GM23338 (cell line): ENCODE measurements around the gene BNIP3.

Experiments used
- EZH2 ChIP-seq: fragments of 200-600 bp; sonication (generic); IDR thresholded peaks from one replicate; pipeline ENCODE4 v1.8.0; 2017; ENCODE audit warnings: antibody characterized with exemption, mild to moderate bottlenecking, low read depth; ENCODE audit not compliant: unreplicated experiment
- EZH2phosphoT487 ChIP-seq: fragments of 200-600 bp; sonication (generic); IDR thresholded peaks from one replicate; pipeline ENCODE4 v1.8.1; 2018; ENCODE audit warnings: antibody characterized with exemption; ENCODE audit not compliant: unreplicated experiment
- POLR2AphosphoS5 ChIP-seq: IDR thresholded peaks from 2 replicates; pipeline ENCODE4 v1.6.1; 2016; ENCODE audit warnings: antibody characterized with exemption, low read depth
- TF ChIP-seq, protein P1 (sequence below): IDR thresholded peaks from one replicate; pipeline ENCODE4 v1.6.1; 2018; ENCODE audit warnings: antibody characterized with exemption; ENCODE audit not compliant: unreplicated experiment
- TF ChIP-seq, protein P2 (sequence below), 2 experiments: fragments of 200-600 bp in 1 of 2; sonication (generic) in 1 of 2; conservative IDR thresholded peaks; 2 replicates each; pipeline versions ENCODE4 v1.5.1 to v1.6.1; 2016 to 2017; ENCODE audit warnings: antibody characterized with exemption in 2 of 2, low read depth in 2 of 2, mild to moderate bottlenecking in 2 of 2, moderate library complexity in 1 of 2

DNA sequence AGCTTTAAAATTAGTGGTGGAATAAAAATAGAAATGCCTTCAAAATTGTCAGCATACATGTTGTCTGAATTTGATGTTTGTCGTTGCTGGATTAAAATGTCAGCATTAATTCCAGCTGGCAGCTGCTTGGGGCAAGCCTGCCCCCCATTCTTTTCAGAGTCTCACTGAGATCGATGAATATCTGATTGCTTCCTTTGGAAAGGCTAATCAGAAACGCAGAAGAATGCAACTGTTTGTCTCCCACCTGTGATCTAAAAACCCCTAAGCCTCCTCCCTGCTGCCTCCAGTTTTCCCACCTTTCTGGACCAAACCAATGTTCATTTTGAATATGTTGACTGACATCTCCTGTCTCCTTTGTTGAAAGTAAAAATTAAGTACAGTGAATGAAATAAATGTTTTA is 27.9 kb upstream of the BNIP3 start:
- TF ChIP-seq, protein P1, sequence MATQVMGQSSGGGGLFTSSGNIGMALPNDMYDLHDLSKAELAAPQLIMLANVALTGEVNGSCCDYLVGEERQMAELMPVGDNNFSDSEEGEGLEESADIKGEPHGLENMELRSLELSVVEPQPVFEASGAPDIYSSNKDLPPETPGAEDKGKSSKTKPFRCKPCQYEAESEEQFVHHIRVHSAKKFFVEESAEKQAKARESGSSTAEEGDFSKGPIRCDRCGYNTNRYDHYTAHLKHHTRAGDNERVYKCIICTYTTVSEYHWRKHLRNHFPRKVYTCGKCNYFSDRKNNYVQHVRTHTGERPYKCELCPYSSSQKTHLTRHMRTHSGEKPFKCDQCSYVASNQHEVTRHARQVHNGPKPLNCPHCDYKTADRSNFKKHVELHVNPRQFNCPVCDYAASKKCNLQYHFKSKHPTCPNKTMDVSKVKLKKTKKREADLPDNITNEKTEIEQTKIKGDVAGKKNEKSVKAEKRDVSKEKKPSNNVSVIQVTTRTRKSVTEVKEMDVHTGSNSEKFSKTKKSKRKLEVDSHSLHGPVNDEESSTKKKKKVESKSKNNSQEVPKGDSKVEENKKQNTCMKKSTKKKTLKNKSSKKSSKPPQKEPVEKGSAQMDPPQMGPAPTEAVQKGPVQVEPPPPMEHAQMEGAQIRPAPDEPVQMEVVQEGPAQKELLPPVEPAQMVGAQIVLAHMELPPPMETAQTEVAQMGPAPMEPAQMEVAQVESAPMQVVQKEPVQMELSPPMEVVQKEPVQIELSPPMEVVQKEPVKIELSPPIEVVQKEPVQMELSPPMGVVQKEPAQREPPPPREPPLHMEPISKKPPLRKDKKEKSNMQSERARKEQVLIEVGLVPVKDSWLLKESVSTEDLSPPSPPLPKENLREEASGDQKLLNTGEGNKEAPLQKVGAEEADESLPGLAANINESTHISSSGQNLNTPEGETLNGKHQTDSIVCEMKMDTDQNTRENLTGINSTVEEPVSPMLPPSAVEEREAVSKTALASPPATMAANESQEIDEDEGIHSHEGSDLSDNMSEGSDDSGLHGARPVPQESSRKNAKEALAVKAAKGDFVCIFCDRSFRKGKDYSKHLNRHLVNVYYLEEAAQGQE, result no peak
- TF ChIP-seq, protein P2, sequence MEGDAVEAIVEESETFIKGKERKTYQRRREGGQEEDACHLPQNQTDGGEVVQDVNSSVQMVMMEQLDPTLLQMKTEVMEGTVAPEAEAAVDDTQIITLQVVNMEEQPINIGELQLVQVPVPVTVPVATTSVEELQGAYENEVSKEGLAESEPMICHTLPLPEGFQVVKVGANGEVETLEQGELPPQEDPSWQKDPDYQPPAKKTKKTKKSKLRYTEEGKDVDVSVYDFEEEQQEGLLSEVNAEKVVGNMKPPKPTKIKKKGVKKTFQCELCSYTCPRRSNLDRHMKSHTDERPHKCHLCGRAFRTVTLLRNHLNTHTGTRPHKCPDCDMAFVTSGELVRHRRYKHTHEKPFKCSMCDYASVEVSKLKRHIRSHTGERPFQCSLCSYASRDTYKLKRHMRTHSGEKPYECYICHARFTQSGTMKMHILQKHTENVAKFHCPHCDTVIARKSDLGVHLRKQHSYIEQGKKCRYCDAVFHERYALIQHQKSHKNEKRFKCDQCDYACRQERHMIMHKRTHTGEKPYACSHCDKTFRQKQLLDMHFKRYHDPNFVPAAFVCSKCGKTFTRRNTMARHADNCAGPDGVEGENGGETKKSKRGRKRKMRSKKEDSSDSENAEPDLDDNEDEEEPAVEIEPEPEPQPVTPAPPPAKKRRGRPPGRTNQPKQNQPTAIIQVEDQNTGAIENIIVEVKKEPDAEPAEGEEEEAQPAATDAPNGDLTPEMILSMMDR (conservative IDR thresholded peaks at IDR 0.05; ENCODE audit: low read depth in 2 of 2), result no peak
- no peak for TF ChIP-seq EZH2phosphoT487
- TF ChIP-seq EZH2, result no peak
- TF ChIP-seq POLR2AphosphoS5, result no peak
